GM06990 (cell line): ENCODE data around the gene HOXC4.
"Not testable (repeated sequence)": the region's sequence is repeated elsewhere in the genome, so short reads cannot be mapped to it uniquely, and the experiment has no call there.

ENCODE experiments used
- DNase-seq: peaks from one replicate; pipeline ENCODE4 v3.0.0-alpha.2; 2011; ENCODE audit not compliant: insufficient read length; ENCODE audit errors: extremely low read depth
- H3K27me3 ChIP-seq: replicated peaks from 2 replicates; pipeline ENCODE4 v1.6.0; 2011; ENCODE audit warnings: low read length; ENCODE audit not compliant: control insufficient read depth, insufficient read depth
- H3K36me3 ChIP-seq: 2 replicates; pipeline ENCODE4 v1.5.1; 2011; ENCODE audit warnings: low read length; ENCODE audit not compliant: control insufficient read depth, insufficient read depth
- H3K4me3 ChIP-seq: replicated peaks from 2 replicates; pipeline ENCODE4 v1.5.1; 2011; ENCODE audit warnings: low read depth, mild to moderate bottlenecking, control low read depth, low read length

Gene HOXC4

GRCh38 chr12:54092943-54093342, 39.3 kb downstream of the HOXC4 start:
- not testable (repeated sequence) for H3K27me3 ChIP-seq, H3K4me3 ChIP-seq, DNase-seq, H3K36me3 ChIP-seq

- not testable (repeated sequence) for H3K27me3 ChIP-seq, H3K36me3 ChIP-seq, H3K4me3 ChIP-seq, DNase-seq
These were observed 42.3 kb downstream of the HOXC4 start for GRCh38 chr12:54095928-54096327.

- H3K36me3 ChIP-seq, DNase-seq, H3K4me3 ChIP-seq, H3K27me3 ChIP-seq: not testable (repeated sequence)
These were observed 45.0 kb downstream of the HOXC4 start for GRCh38 chr12:54098644-54099043.

GRCh38 chr12:54100588-54100987, 47.0 kb downstream of the HOXC4 start:
- H3K27me3 ChIP-seq, H3K36me3 ChIP-seq, H3K4me3 ChIP-seq, DNase-seq: not testable (repeated sequence)

- not testable (repeated sequence) for H3K36me3 ChIP-seq, DNase-seq, H3K4me3 ChIP-seq, H3K27me3 ChIP-seq
These were observed 48.6 kb downstream of the HOXC4 start for GRCh38 chr12:54102223-54102622.

GRCh38 chr12:54103827-54104226, 50.2 kb downstream of the HOXC4 start:
- H3K36me3 ChIP-seq, DNase-seq, H3K27me3 ChIP-seq, H3K4me3 ChIP-seq: not testable (repeated sequence)
